Measurements from ENCODE around the gene RBM44. TPM values are rescaled to one million over a fixed set of nuclear protein-coding genes. Genes with fewer than 3 reads are reported as not detected.
A peak's percentile ranks its signal among the peaks of the same experiment; 100 is the strongest.

The RBM44 gene
- total and polyA plus RNA-seq, 2 donors (not counting 1 experiment from before 2014, with no cell fraction given), result 0.17 to 0.34 TPM

DNA sequence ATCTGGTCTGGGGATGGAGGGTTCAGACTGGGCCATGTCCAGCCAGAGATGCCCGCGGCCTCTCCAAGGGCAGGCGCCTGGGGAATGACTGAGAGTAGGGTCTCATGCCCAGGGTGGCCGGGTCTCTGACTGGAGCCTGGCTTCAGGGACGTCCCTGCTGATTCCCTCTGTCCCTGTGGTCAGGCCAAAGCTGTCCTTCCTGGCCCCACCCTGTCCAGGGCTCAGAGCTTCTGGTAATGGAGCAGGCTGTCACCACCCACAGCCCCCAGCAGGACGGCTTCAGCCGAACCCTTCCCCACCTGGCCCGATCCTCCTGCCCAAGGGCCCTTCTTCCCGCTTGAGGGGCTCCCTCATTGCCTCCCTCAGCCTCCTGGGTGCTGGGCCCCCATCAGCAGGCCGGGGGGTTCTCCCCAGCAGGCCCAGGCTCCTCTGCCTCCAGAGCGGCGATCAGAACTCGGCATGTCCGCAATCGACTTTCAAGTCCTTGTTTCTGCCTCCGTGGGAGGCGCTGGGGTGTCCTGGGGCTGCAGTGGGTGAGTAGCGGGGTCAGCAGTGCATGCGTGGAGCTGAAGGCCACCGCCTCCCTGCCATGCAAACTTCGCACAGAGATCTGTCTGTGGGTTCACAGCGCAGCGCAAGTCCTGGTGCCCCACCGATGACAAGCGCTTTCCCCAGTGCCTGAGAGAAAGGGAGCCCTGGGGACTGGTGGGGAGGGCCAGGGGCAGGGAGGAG lies 79.2 kb downstream of the RBM44 start:
- H3K27ac ChIP-seq (ENCODE audit: insufficient read depth, low read length), result no peak overlapping the region
- no peak for TF ChIP-seq EZH2 (IDR thresholded peaks at IDR 0.05; ENCODE audit: low read length, missing control alignments)
- TF ChIP-seq, protein P1, sequence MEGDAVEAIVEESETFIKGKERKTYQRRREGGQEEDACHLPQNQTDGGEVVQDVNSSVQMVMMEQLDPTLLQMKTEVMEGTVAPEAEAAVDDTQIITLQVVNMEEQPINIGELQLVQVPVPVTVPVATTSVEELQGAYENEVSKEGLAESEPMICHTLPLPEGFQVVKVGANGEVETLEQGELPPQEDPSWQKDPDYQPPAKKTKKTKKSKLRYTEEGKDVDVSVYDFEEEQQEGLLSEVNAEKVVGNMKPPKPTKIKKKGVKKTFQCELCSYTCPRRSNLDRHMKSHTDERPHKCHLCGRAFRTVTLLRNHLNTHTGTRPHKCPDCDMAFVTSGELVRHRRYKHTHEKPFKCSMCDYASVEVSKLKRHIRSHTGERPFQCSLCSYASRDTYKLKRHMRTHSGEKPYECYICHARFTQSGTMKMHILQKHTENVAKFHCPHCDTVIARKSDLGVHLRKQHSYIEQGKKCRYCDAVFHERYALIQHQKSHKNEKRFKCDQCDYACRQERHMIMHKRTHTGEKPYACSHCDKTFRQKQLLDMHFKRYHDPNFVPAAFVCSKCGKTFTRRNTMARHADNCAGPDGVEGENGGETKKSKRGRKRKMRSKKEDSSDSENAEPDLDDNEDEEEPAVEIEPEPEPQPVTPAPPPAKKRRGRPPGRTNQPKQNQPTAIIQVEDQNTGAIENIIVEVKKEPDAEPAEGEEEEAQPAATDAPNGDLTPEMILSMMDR (conservative IDR thresholded peaks at IDR 0.05 in 1 of 2, IDR thresholded peaks at IDR 0.05 in 1 of 2; ENCODE audit: low read depth in 1 of 2, low read length in 2 of 2), result no peak
- peaks cover 9% of the 10 kb centered on the region for H3K4me1 ChIP-seq (ENCODE audit: control insufficient read depth, extremely low read depth, insufficient read depth, low read length)

DNA sequence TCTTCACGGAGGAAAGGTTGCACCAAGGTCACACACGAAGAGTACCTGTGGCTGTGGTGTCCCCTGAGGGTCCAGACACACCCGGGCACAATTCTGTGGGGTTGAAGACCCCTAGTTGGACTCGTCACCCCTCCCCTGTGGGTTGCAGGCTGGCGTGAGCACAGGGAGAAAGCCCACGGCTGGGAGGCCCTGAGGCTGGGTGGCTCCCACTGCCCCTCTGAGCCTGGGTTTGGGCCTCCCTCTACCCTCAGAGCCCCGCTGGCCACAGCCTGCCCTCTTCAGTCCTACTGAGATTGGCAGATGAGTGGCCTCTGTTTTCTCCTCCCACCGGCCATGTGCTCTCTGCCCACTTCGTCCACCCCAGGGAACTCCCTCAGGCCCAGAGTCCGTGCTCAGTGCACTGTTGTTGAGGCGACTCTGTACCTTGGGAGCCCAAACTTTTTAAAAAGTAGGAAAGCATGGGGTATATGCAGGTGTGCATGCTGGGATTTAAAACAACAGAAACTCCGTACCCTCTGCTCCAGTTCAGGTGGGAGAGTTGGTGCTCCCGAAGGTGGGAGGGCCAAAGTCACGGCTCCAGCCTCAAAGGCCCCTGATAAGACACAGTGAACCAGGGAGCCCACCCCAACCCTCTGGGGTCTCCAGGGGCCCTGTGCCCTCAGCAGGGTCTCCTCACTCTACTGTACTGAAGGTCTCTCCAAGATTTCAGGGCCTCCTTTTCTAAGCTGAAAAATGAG lies 79.9 kb downstream of the RBM44 start:
- H2AFZ ChIP-seq (ENCODE audit: low read length), result no peak overlapping the region

More for the DNA sequence above, 79.2 kb downstream of the RBM44 start:
- Histone ChIP-seq H4K20me1 (ENCODE audit: control insufficient read depth, extremely low read depth, insufficient read depth, low read length) (no peaks in the 10 kb centered on the region), H3K9me3 (ENCODE audit: control insufficient read depth, insufficient read depth, low read depth, low read length) (no peaks in the 10 kb centered on the region), H3K36me3 (ENCODE audit: control insufficient read depth, insufficient read depth, low read length) (no peaks in the 10 kb centered on the region), H3K27me3 (ENCODE audit: control insufficient read depth, insufficient read depth, low read length) (no peaks in the 10 kb centered on the region), H3K79me2 (ENCODE audit: control insufficient read depth, insufficient read depth, low read length) (no peaks in the 10 kb centered on the region), H2AFZ (ENCODE audit: low read length) (no peak overlapping the region), H3K4me2 (ENCODE audit: extremely low read depth, insufficient read depth, low read length) (no peak overlapping the region), H3K4me3 (replicated peaks in 1 of 4; ENCODE audit: control extremely low read depth in 1 of 4, insufficient read depth in 1 of 4, low read depth in 3 of 4, low read length in 4 of 4) (no peak overlapping the region), H3K9ac (ENCODE audit: insufficient read depth, low read length) (no peak overlapping the region)
- DNase-seq (ENCODE audit: low read depth in 2 of 2), result no peak

DNA sequence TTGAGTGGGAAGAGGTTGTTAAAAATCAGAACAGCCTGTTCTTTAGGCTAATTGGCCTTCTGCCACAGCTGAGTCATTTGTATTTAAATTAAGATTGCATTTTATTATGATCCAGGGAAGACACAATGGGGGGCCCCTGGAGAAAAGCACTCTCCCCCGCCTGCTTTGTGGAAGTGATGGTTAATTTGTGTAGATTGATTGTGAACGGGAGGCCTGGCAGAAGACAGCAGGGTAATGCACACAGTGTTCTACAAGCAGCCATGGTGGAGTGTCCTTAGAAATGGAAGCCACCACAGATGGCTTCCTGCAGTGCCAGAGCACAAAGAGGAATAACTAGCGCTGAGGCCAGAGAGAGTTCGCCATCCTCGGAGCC lies 80.5 kb downstream of the RBM44 start:
- H2AFZ ChIP-seq (ENCODE audit: low read length), result no peak overlapping the region
- DNase-seq (ENCODE audit: low read depth in 2 of 2), result peak; percentile 22 to 82

More for the DNA sequence above, 79.9 kb downstream of the RBM44 start:
- H3K9ac ChIP-seq (ENCODE audit: insufficient read depth, low read length), result no peak overlapping the region
- no peak overlapping the region for H3K4me2 ChIP-seq (ENCODE audit: extremely low read depth, insufficient read depth, low read length)
- no peaks in the 10 kb centered on the region for H3K36me3 ChIP-seq (ENCODE audit: control insufficient read depth, insufficient read depth, low read length)
- H3K27me3 ChIP-seq (ENCODE audit: control insufficient read depth, insufficient read depth, low read length), result no peaks in the 10 kb centered on the region
- TF ChIP-seq EZH2 (IDR thresholded peaks at IDR 0.05; ENCODE audit: low read length, missing control alignments), result no peak
- TF ChIP-seq, protein P1 (conservative IDR thresholded peaks at IDR 0.05 in 1 of 2, IDR thresholded peaks at IDR 0.05 in 1 of 2; ENCODE audit: low read depth in 1 of 2, low read length in 2 of 2), result no peak
- DNase-seq (ENCODE audit: low read depth in 2 of 2), result no peak
- no peaks in the 10 kb centered on the region for H3K9me3 ChIP-seq (ENCODE audit: control insufficient read depth, insufficient read depth, low read depth, low read length)
- H3K79me2 ChIP-seq (ENCODE audit: control insufficient read depth, insufficient read depth, low read length), result no peaks in the 10 kb centered on the region
- no peaks in the 10 kb centered on the region for H4K20me1 ChIP-seq (ENCODE audit: control insufficient read depth, extremely low read depth, insufficient read depth, low read length)
- no peak overlapping the region for H3K4me3 ChIP-seq (replicated peaks in 1 of 4; ENCODE audit: control extremely low read depth in 1 of 4, insufficient read depth in 1 of 4, low read depth in 3 of 4, low read length in 4 of 4)
- H3K27ac ChIP-seq (ENCODE audit: insufficient read depth, low read length), result no peak overlapping the region
- peaks cover 9% of the 10 kb centered on the region for H3K4me1 ChIP-seq (ENCODE audit: control insufficient read depth, extremely low read depth, insufficient read depth, low read length)

More for the DNA sequence above, 80.5 kb downstream of the RBM44 start:
- TF ChIP-seq, protein P1 (conservative IDR thresholded peaks at IDR 0.05 in 1 of 2, IDR thresholded peaks at IDR 0.05 in 1 of 2; ENCODE audit: low read depth in 1 of 2, low read length in 2 of 2), result no peak
- TF ChIP-seq EZH2 (IDR thresholded peaks at IDR 0.05; ENCODE audit: low read length, missing control alignments), result no peak
- H3K79me2 ChIP-seq (ENCODE audit: control insufficient read depth, insufficient read depth, low read length), result no peaks in the 10 kb centered on the region
- H3K4me1 ChIP-seq (ENCODE audit: control insufficient read depth, extremely low read depth, insufficient read depth, low read length), result peaks cover 6% of the 10 kb centered on the region
- no peaks in the 10 kb centered on the region for H3K27me3 ChIP-seq (ENCODE audit: control insufficient read depth, insufficient read depth, low read length)
- H3K4me2 ChIP-seq (ENCODE audit: extremely low read depth, insufficient read depth, low read length), result no peak overlapping the region
- H3K9me3 ChIP-seq (ENCODE audit: control insufficient read depth, insufficient read depth, low read depth, low read length), result no peaks in the 10 kb centered on the region
- H4K20me1 ChIP-seq (ENCODE audit: control insufficient read depth, extremely low read depth, insufficient read depth, low read length), result no peaks in the 10 kb centered on the region
- no peak overlapping the region for H3K4me3 ChIP-seq (replicated peaks in 1 of 4; ENCODE audit: control extremely low read depth in 1 of 4, insufficient read depth in 1 of 4, low read depth in 3 of 4, low read length in 4 of 4)
- H3K27ac ChIP-seq (ENCODE audit: insufficient read depth, low read length), result no peak overlapping the region
- no peak overlapping the region for H3K9ac ChIP-seq (ENCODE audit: insufficient read depth, low read length)
- H3K36me3 ChIP-seq (ENCODE audit: control insufficient read depth, insufficient read depth, low read length), result no peaks in the 10 kb centered on the region

All from fibroblast of lung (primary cell).